Activated CD4-positive, CD25-positive, alpha-beta regulatory T cell (primary cell): ENCODE measurements around the gene TRABD2B.
A peak's percentile ranks its signal among the peaks of the same experiment; 100 is the strongest.

ENCODE experiments used
- DNase-seq, 4 experiments: peaks; one replicate each; lab custom pipeline; 2025; lab: John Stamatoyannopoulos, UW

TRABD2B gene

GRCh38 chr1:47757226-47757975 is 239.8 kb downstream of the TRABD2B start:
- DNase-seq, result no peak

GRCh38 chr1:47756411-47756810 is 240.8 kb downstream of the TRABD2B start:
- no peak for DNase-seq

- DNase-seq, result no peak
Measured at GRCh38 chr1:47756006-47756405, 241.2 kb downstream of the TRABD2B start.

GRCh38 chr1:47755101-47755990 is 241.8 kb downstream of the TRABD2B start:
- DNase-seq, result peak; percentile 6 to 40 (median 8)

DNA sequence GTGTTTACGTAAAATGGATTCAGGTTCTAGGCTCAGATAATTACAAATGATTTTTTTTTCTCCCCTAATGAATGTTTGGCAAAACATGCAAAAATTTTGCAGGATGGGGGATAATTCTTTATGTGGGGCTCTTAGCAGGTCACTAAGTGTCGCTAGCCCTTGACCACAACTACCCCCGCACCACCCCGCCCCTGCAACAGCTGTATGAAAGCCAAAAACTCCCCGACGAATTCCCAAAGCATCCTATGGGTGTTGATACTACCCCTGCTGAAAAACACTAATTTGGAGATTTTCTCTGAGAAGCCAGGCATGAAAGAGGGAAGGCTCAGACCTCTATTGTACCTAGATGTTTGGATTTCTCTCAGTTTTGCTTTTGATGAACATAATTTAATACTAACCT is 243.0 kb downstream of the TRABD2B start:
- DNase-seq, result no peak

DNA sequence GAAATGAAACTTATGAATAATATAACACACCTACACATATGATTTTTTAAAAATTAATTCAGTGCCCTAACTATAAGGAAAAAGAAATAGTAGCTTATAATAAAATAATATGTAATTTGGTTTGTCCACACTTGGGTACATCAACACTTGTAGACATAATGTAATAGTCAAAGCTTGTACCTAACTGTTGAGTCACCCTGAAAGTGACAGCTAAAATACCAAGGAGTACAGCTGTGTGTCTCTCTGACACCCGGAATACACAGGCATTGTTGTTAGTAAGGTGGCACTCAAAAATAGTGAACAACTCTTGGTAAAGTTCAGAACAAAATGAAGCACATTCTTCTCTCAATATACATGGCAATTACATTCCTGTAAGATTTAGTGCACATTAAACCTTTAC is 243.4 kb downstream of the TRABD2B start:
- DNase-seq, result no peak

DNA sequence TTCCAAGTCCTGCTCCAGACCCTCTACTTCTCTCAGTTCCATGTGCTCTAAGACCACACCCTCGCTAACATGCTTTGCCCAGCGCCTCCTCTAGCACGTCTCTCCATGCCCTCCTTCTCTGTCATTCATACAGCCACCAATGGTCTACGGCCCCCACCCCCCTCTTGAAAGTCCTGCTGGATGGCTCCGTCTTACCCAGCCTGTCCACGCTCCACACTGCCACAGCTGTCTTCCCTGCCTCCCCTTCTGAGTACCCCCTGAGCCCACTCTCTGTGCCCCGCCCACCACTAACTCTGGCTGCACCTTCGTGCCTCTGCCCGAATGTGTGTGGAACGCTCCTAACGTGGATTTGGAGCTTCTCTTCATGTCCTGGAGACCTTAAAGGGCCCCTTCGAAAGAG is 244.6 kb downstream of the TRABD2B start:
- no peak for DNase-seq

GRCh38 chr1:47751996-47752451 is 245.2 kb downstream of the TRABD2B start:
- no peak for DNase-seq

DNA sequence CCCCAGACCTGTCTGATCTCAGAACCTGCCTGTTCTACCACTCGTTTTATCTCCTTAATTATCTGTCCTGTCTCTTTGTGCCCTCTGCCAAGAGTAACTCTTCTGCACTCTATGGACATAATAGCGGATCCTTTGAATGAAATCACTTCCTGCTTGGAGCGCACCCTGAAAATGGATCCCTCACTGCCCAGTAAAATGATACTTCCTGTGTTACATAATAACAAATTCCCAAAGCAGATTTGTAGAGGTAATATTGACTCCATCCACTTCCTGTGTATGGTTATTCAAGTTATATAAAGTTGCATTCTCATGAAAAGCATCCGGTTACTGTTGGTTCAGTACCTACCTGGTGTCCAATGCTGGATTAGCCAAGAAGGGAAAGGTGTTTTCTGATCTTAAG is 246.0 kb downstream of the TRABD2B start:
- no peak for DNase-seq

DNA sequence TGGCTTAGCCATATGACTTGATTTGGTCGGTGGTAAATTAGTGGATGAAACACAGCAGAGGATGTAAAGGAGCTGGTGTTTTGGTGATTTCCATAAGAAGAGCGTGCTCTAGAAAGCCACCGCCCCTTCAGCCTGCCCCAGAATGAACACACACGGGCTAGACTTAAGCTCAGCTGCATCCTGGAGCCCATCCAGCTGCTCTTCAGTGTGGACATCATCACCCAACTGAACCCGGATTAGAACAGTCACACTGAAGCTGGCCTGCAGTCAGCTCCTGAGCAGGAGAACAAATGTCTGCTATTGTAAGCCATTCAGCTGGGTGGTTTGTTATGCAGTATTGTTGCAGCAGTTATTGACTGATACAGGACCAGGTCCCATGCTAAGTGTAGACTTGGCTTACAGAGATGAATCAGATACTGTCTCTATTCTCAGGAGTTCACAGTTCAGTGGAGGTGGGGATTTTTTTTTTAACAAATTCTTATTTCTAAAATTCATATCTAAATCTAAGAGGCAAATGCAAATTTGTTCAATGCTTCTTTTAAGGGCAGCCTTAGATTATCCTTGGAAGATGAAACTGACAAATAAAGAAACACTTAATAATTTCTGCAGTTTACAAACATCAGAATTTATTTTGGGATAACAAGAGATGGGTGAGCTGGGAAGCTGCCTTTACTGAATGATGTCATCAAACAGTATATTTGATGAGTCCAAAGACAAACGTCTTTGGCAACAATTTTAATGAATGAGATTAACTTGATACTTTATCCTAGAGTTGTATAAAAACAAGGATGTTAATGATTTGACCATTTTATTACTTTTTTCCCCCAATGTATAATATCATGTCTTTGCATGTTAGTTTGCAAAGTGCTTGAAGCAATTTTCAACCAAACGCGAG is 251.2 kb downstream of the TRABD2B start:
- DNase-seq, result no peak

DNA sequence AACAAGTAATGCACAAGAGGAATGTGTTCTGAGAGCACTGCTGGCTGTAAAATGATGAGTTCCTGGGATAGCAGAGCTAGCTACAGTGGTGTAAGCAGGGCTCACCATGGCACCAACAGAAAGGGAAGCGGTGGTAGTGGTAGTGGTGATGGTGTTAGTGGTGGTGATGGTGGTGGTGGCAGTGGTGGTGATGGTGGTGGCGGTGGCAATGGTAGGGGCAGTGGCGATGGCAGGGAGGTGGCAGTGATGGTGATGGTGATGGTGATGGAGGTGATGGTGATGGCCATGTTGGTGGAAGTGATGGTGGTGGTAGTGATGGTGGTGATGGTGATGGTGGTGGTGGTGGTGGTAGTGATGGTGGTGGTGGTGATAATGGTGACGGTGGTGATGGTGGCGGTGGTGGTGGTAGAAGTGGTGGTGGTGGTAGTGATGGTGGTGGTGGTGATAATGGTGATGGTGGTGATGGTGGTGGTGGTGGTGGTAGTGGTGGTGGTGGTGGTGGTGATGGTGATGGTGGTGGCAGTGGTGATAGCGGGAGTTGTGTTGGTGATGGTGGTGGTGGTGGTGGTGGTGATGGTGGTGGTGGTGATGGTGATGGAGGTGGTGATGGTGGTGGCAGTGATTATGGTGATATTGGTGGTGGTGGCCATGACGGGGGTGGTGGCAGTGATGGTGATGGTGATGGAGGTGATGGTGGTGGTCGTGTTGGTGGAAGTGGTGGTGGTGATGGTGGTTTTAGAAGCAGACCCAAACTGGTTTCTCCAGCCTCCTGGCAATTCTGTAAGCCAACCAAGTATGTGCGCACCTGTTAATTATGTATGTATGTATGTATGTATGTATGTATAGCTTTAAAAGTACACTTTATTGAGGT is 254.1 kb downstream of the TRABD2B start:
- DNase-seq, result no peak

GRCh38 chr1:47738560-47739182 is 258.5 kb downstream of the TRABD2B start:
- no peak for DNase-seq

DNA sequence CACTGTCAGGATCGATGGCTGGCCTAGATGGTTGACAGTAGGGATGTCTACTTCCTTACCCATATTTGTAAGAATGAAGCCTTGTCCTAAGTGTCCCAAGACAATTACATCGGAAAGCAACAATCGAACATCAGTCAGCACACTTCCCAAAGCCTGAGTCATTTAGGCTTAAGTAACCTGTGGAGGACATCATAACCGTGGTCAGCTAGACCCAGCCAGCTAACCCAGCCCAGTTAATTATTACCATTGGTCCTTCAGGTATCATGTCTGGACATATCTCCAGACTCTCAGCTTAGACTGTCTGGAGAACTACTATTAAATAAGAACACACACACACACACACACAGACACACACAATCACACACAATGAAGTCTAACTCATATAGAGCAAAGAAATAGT is 264.7 kb downstream of the TRABD2B start:
- DNase-seq, result no peak

DNA sequence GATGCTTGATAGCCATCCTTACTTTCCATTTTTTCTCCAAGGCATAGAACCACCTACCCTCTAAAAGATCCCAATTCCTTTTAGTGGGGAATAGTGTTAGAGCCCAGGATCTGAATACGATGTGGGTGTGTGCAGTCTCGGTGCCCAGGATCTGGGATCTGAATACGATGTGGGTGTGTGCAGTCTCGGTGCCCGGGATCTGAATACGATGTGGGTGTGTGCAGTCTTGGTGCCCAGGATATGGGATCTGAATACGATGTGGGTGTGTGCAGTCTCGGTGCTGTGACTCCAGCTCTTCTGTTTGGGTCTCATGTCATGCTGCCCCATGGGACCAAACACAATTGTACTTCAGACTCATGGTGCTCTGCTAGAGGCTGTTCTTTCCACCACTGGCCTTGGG is 265.5 kb downstream of the TRABD2B start:
- no peak for DNase-seq

DNA sequence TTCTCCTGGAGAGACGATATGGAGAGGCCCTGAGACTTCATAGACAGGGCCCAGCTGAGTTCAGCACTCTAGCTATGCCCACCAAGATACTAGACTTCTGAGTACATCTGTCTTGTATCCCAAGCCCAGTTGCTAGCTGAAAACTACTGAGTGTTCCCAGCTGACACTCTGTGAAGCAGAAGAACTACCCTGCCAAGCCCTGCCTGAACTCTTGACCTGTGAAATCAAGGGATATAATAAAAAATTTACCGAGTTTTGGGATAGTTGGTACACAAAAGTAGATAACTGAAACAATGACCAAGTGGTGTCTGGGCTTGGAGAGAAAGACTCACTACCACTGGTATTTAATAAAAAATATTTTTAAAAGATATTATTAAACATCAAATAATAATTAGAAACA is 267.5 kb downstream of the TRABD2B start:
- no peak for DNase-seq

DNA sequence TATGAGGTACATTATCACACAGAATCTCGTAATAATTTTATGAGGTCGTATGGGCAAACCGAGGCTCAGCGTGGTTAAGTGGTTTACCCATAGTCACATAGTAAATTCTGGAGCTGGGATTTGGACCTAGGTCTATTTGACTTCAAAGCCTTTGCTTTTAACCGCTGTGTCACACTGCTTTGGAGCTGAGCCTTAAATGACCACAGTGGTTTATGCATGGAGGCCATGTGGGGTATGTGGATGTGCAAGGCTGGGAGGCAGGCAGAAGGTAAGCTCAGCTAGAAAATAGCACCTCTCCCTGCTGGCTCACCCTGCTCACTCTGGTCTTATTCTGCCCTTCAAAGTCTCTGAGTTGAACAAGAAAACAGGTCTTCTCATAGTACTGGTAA is 269.5 kb downstream of the TRABD2B start:
- no peak for DNase-seq

GRCh38 chr1:47727051-47727696 is 270.0 kb downstream of the TRABD2B start:
- no peak for DNase-seq

GRCh38 chr1:47725992-47726855 is 271.0 kb downstream of the TRABD2B start:
- DNase-seq, result peak; percentile 21 to 28 (median 22)

GRCh38 chr1:47725511-47725991 is 271.6 kb downstream of the TRABD2B start:
- DNase-seq, result no peak
